K562 (cell line): ENCODE results near the gene SLFN5. TPM values are rescaled to one million over a fixed set of nuclear protein-coding genes. Genes with fewer than 3 reads are reported as not detected.

ENCODE experiments used
- ATAC-seq: fragments of 200-7000 bp; cut with Tn5 transposase; 3 replicates; pipeline ENCODE4 v1.9.1; 2020; ENCODE audit warnings: moderate library complexity
- BruUV-seq: library from RNA; stranded (reverse); fragments of 400-500 nt; replicated peaks from 2 replicates; lab custom pipeline; 2021; lab: Mats Ljungman, UMichigan
- CTCF ChIA-PET: fragments of 300-600 bp; formaldehyde crosslinking; extraction: SDS; loops from one replicate; lab custom pipeline; 2021; ENCODE audit warnings: low intra/inter-chr PET ratio; lab: Yijun Ruan, JAX
- POLR2A ChIA-PET: fragments of 300-600, 350-650 bp; sonication (Branson Sonifier 250); formaldehyde crosslinking; extraction: SDS; loops from one replicate; lab custom pipeline; 2021; ENCODE audit warnings: antibody characterized with exemption, inconsistent platforms; lab: Yijun Ruan, JAX
- DNase-seq, 4 experiments: peaks; one replicate each; pipeline versions ENCODE4 v3.0.0 to v3.0.0-alpha.2; 2011 to 2018; ENCODE audit warnings: low spot score in 3 of 4, mixed read lengths in 3 of 4; ENCODE audit errors: extremely low read depth in 1 of 4
- FAIRE-seq: peaks from 2 replicates; lab custom pipeline; 2011; peaks lifted over from hg19 to GRCh38; lab: Jason Lieb, UNC
- H2AFZ ChIP-seq: 2 replicates; pipeline ENCODE4 v1.6.0; 2011; ENCODE audit warnings: low read depth, low read length, control low read depth, inconsistent platforms
- H3K27ac ChIP-seq: fragments of 200-600 bp; 3 replicates; pipeline ENCODE4 v1.8.0; 2011; ENCODE audit warnings: low read depth, mild to moderate bottlenecking, control low read depth, inconsistent platforms, low read length, moderate library complexity, mixed read lengths; ENCODE audit errors: extremely low read depth
- H3K27me3 ChIP-seq, 2 experiments: fragments of 300-600 bp in 1 of 2; 2 replicates in 1 of 2; 3 replicates in 1 of 2; pipeline versions ENCODE4 v1.6.0 to v1.8.0; 2011; ENCODE audit warnings: inconsistent platforms in 2 of 2, low read length in 2 of 2, mild to moderate bottlenecking in 1 of 2, mixed read lengths in 1 of 2, moderate library complexity in 1 of 2; ENCODE audit not compliant: control insufficient read depth in 2 of 2, insufficient read depth in 2 of 2
- H3K36me3 ChIP-seq: fragments of 300-600 bp; 3 replicates; pipeline ENCODE4 v1.8.0; 2011; ENCODE audit warnings: mild to moderate bottlenecking, low read length, inconsistent platforms; ENCODE audit not compliant: control insufficient read depth, insufficient read depth
- H3K4me1 ChIP-seq, 2 experiments: fragments of 200-600 bp in 1 of 2; replicated peaks in 1 of 2; 2 replicates in 1 of 2; 3 replicates in 1 of 2; pipeline versions ENCODE4 v1.5.1 to v1.8.0; 2011; ENCODE audit warnings: inconsistent platforms in 2 of 2, low read length in 2 of 2, mild to moderate bottlenecking in 1 of 2, mixed read lengths in 1 of 2, moderate library complexity in 1 of 2; ENCODE audit not compliant: control insufficient read depth in 2 of 2, insufficient read depth in 2 of 2
- H3K4me2 ChIP-seq: 2 replicates; pipeline ENCODE4 v1.6.1; 2011; ENCODE audit warnings: low read length, control low read depth, inconsistent platforms, mixed read lengths; ENCODE audit not compliant: insufficient read depth
- H3K4me3 ChIP-seq: fragments of 200-600 bp; sonication (generic), shearing (Covaris generic); 2 replicates; pipeline ENCODE4 v1.5.1; 2016; ENCODE audit warnings: control low read depth, inconsistent platforms
- H3K79me2 ChIP-seq: fragments of 200-600 bp; 3 replicates; pipeline ENCODE4 v1.8.0; 2011; ENCODE audit warnings: low read length, inconsistent platforms; ENCODE audit not compliant: control insufficient read depth, insufficient read depth
- H3K9ac ChIP-seq, 2 experiments: 2 replicates each; pipeline versions ENCODE4 v1.6.0 to v1.6.1; 2011; ENCODE audit warnings: low read depth in 2 of 2, low read length in 2 of 2, control low read depth in 1 of 2, inconsistent platforms in 1 of 2, mild to moderate bottlenecking in 1 of 2, mixed read lengths in 1 of 2; ENCODE audit not compliant: insufficient read depth in 1 of 2
- H3K9me1 ChIP-seq: one replicate; pipeline ENCODE4 v1.6.0; 2011; ENCODE audit warnings: inconsistent platforms, mild to moderate bottlenecking, low read length, moderate library complexity; ENCODE audit not compliant: control insufficient read depth, insufficient read depth
- H3K9me3 ChIP-seq: replicated peaks from 2 replicates; pipeline ENCODE4 v1.5.1; 2011; ENCODE audit warnings: low read depth, low read length, inconsistent platforms; ENCODE audit not compliant: control insufficient read depth, insufficient read depth
- H4K20me1 ChIP-seq: replicated peaks from 2 replicates; pipeline ENCODE4 v1.6.1; 2011; ENCODE audit warnings: low read length, inconsistent platforms, mixed read lengths; ENCODE audit not compliant: control insufficient read depth, insufficient read depth
- GTF2B ChIP-seq: IDR thresholded peaks from 2 replicates; pipeline ENCODE4 v1.6.1; 2011; ENCODE audit not compliant: insufficient read length; ENCODE audit errors: extremely low read depth
- HNRNPLL ChIP-seq: fragments of 200-400 bp; formaldehyde crosslinking; IDR thresholded peaks from 2 replicates; pipeline ENCODE4 v1.6.1; 2017; ENCODE audit warnings: low read length, low read depth, mild to moderate bottlenecking; ENCODE audit not compliant: poor library complexity, severe bottlenecking
- JUNB ChIP-seq: fragments of 450-650 bp; formaldehyde crosslinking; conservative IDR thresholded peaks from 2 replicates; pipeline ENCODE4 v1.4.0; 2020; ENCODE audit warnings: mild to moderate bottlenecking
- KAT7 ChIP-seq: sonication (generic); formaldehyde crosslinking; IDR thresholded peaks from 2 replicates; pipeline ENCODE4 v1.8.0; 2022; ENCODE audit warnings: missing genetic modification reagents, mild to moderate bottlenecking, borderline replicate concordance
- KDM1A ChIP-seq, 2 experiments: fragments of 450-650 bp; IDR thresholded peaks; 2 replicates each; pipeline ENCODE4 v1.6.1; 2016; ENCODE audit warnings: mild to moderate bottlenecking in 2 of 2
- MCM7 ChIP-seq, 2 experiments: fragments of 450-650 bp; IDR thresholded peaks; 2 replicates each; pipeline ENCODE4 v1.6.1; 2016 to 2018
- SRSF7 ChIP-seq: fragments of 200-400 bp; formaldehyde crosslinking; optimal IDR thresholded peaks from 2 replicates; pipeline ENCODE3; 2017; ENCODE audit warnings: mild to moderate bottlenecking, low read depth, low read length
- ZNF143 ChIP-seq: sonication (generic); formaldehyde crosslinking; IDR thresholded peaks from 2 replicates; pipeline ENCODE4 v1.9.0; 2022; ENCODE audit warnings: mild to moderate bottlenecking, missing genetic modification reagents
- ZNF77 ChIP-seq: fragments of 250-450 bp; sonication (Bioruptor Pico); IDR thresholded peaks from 2 replicates; pipeline ENCODE4 v1.5.0; 2020
- WGBS: fragments of 100-300 bp; shearing (Covaris generic); methylation state at CpG from one replicate; pipeline ENCODE4 v1.1.6; 2016; ENCODE audit warnings: low coverage, mixed read lengths; ENCODE audit not compliant: insufficient coverage; ENCODE audit errors: missing lambda C conversion rate; 5-methylcytosine and 5-hydroxymethylcytosine counted together
- in situ Hi-C: fragments of 300-500 bp; cut with MboI; formaldehyde crosslinking; loops from 4 replicates; pipeline ENCODE4 v1.15.0; 2018; ENCODE audit warnings: inconsistent platforms, mixed read lengths
- intact Hi-C: fragments of 100-400 bp; cut with micrococcal nuclease; formaldehyde crosslinking; loops from 2 replicates; pipeline ENCODE4 v1.14.2; 2022
- polyA plus RNA-seq, 8 experiments: library from polyadenylated mRNA; depleted of rRNA in 4 of 8; stranded (reverse) in 5 of 8; unstranded in 3 of 8; fragments of >200 nt; fragmentation: Nextera tagmentation in 2 of 8; fragmentation: Illumina TruSeq in 1 of 8; extraction: Ambion mirVana in 2 of 8; extraction: Trizol in 1 of 8; gene quantifications; 2 replicates each; pipeline versions ENCODE4 v1.2.1 to v1.2.3, GENCODE V29; 2011 to 2014; ENCODE audit warnings: inconsistent platforms in 1 of 8, missing spikeins in 1 of 8
- total RNA-seq, 7 experiments: library from RNA; depleted of rRNA in 6 of 7; stranded (reverse); fragments of >200 nt in 6 of 7; fragmentation: Illumina TruSeq in 2 of 7; extraction: Trizol in 2 of 7; gene quantifications; 2 replicates each; pipeline versions ENCODE4 v1.2.1 to v1.2.3, GENCODE V29; 2011 to 2021; ENCODE audit warnings: low replicate concordance in 1 of 7
- TF ChIP-seq, protein P1 (sequence below): fragments of 450-650 bp; formaldehyde crosslinking; IDR thresholded peaks from 2 replicates; pipeline ENCODE4 v1.4.0; 2020; ENCODE audit warnings: mild to moderate bottlenecking, moderate library complexity

Gene SLFN5
- total and polyA plus RNA-seq, 9 of the 15 experiments (the other 6 are each of a cell fraction or from before 2014, with no cell fraction given), result under 0.01 to 0.18 (median 0.04) TPM; not detected in 1

DNA sequence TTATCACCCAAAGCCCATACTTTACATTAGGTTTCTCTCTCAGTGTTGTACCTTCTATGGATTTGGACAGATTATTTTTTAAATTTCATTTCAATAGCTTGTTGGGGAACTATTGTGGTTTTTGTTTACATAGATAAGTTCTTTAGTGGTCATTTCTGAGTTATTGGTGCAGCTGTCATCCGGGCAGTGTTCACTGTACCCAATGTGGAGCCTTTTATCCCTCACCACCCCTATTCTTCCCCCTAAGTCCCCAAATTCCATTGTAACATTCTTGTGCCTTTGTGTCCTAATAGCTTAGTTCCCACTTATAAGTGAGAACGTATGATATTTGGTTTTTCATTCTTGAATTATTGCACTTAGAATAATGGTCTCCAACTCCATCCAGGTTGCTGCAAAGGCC is 73.1 kb downstream of the SLFN5 start:
- DNase-seq, result no peak
- Histone ChIP-seq H3K9me3 (no peaks in the 10 kb centered on the region), H3K79me2 (no peaks in the 10 kb centered on the region), H4K20me1 (0 out of 2 replicates have a peak, but pooled peaks cover 3% of the 10 kb centered on the region), H3K27ac (no peak overlapping the region), H3K9me1 (no peaks in the 10 kb centered on the region), H3K36me3 (no peaks in the 10 kb centered on the region), H3K4me3 (no peak overlapping the region), H3K27me3 (peaks cover 0 to 6% of the 10 kb centered on the region in 2 experiments; a peak in 1 of 5 replicates), H3K4me2 (no peak overlapping the region), H3K4me1 (peaks cover 6 to 15% of the 10 kb centered on the region in 2 experiments; a peak in 4 of 5 replicates), H3K9ac (no peak overlapping the region), H2AFZ (no peak overlapping the region)
- ChIA-PET CTCF (no interaction called here), POLR2A (no interaction called here)
- in situ Hi-C loops, result no loop called here
- WGBS, result 9% methylated on average over 2 of the region's 2 CpGs
- FAIRE-seq, result no peak
- TF ChIP-seq KAT7 (no peak), GTF2B (no peak), MCM7 (IDR thresholded peaks at IDR 0.05) (no peak), ZNF77 (CRISPR knock-in tag) (no peak), HNRNPLL (no peak), KDM1A (IDR thresholded peaks at IDR 0.05) (no peak), ZNF143 (CRISPR knock-in tag) (no peak), SRSF7 (no peak), JUNB (CRISPR knock-in tag) (no peak)
- TF ChIP-seq, protein P1, sequence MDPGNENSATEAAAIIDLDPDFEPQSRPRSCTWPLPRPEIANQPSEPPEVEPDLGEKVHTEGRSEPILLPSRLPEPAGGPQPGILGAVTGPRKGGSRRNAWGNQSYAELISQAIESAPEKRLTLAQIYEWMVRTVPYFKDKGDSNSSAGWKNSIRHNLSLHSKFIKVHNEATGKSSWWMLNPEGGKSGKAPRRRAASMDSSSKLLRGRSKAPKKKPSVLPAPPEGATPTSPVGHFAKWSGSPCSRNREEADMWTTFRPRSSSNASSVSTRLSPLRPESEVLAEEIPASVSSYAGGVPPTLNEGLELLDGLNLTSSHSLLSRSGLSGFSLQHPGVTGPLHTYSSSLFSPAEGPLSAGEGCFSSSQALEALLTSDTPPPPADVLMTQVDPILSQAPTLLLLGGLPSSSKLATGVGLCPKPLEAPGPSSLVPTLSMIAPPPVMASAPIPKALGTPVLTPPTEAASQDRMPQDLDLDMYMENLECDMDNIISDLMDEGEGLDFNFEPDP, result no peak
- BruUV-seq, result no TSS peak
- no peak for ATAC-seq
- intact Hi-C loops, result no loop called here
